ENCODE results near the gene HBZ. TPM values are rescaled to one million over a fixed set of nuclear protein-coding genes. Genes with fewer than 3 reads are reported as not detected.
"Not testable (repeated sequence)": the region's sequence is repeated elsewhere in the genome, so short reads cannot be mapped to it uniquely, and the experiment has no call there.

Gene HBZ
- total RNA-seq, 1 donor from 2014 or later: 0.95 TPM

GRCh38 chr16:164827-165538, 12.5 kb downstream of the HBZ start:
- no peak for DNase-seq (ENCODE audit: low spot score)

GRCh38 chr16:165539-166374, 13.3 kb downstream of the HBZ start, which contains the start of gene HBM:
HBM (plus strand) TSS chr16:165978; CDS start chr16:165998, 20 bp downstream.
- no peak for DNase-seq (ENCODE audit: low spot score)

- DNase-seq (ENCODE audit: low spot score): no peak
These were observed 14.1 kb downstream of the HBZ start for GRCh38 chr16:166375-167121.

DNA sequence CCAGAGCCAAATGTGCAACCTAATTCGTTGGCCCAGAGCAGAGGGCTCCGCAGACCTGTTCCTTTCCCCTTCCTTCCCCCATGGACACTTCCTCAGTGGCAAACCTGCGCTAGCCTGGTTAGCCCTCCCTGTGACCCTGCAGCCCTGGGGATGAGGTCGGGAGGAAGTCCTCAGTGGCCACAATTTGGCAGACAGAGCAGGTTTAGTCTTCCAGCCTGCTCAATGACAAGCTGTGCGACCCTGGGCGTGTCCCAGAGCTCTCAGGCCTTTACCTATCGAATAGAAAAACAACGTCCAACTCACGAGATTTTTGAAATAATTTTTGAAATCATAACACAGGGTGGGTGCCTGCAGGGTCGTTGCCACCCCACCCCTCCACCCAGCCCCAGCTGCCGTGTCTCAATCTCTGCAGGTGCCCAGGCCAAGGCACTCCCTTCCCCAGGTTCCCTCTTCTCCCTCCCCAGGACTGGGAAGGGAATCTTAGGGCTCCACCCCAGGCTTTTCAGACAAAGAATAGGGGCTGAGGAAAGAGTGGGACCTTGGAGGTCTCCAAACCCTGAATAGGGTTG, 14.8 kb downstream of the HBZ start:
- DNase-seq (ENCODE audit: low spot score): no peak

GRCh38 chr16:168424-168823, 16.0 kb downstream of the HBZ start:
- DNase-seq (ENCODE audit: low spot score): no peak

DNA sequence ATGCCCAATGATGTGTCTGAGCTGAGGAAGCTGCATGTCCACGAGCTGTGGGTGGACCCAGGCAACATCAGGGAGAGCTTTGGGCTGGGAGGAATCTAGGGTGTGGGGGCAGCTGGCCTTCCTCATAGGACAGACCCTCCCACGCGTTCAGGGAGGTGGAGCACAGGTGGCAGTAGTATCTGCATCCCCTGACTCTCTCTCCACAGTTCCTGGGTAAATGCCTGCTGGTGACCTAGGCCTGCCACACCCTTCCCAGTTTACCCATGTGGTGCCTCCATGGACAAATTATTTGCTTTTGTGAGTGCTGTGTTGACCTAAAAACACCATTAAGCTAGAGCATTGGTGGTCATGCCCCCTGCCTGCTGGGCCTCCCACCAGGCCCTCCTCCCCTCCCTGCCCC, 16.6 kb downstream of the HBZ start:
- DNase-seq (ENCODE audit: low spot score): no peak

- DNase-seq (ENCODE audit: low spot score): peak; percentile 15
These were observed 17.7 kb downstream of the HBZ start for GRCh38 chr16:170088-170507.

DNA sequence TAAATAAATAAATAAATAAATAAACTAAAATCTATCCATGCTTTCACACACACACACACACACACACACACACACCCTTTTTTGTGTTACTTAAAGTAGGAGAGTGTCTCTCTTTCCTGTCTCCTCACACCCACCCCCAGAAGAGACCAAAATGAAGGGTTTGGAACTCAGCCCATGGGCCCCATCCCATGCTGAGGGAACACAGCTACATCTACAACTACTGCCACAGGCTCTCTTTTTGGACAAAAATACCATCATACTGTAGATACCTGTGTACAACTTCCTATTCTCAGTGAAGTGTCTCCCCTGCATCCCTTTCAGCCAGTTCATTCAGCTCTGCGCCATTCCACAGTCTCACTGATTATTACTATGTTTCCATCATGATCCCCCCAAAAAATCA, 18.3 kb downstream of the HBZ start:
- no peak for DNase-seq (ENCODE audit: low spot score)

- not testable (repeated sequence) for DNase-seq (ENCODE audit: low spot score)
These were observed 20.0 kb downstream of the HBZ start, which contains the start of gene HBA2 for GRCh38 chr16:172374-172941. HBA2 (plus strand) TSS chr16:172876; CDS start chr16:172913, 37 bp downstream.

GRCh38 chr16:173211-173854, 20.9 kb downstream of the HBZ start:
- DNase-seq (ENCODE audit: low spot score): not testable (repeated sequence)

DNA sequence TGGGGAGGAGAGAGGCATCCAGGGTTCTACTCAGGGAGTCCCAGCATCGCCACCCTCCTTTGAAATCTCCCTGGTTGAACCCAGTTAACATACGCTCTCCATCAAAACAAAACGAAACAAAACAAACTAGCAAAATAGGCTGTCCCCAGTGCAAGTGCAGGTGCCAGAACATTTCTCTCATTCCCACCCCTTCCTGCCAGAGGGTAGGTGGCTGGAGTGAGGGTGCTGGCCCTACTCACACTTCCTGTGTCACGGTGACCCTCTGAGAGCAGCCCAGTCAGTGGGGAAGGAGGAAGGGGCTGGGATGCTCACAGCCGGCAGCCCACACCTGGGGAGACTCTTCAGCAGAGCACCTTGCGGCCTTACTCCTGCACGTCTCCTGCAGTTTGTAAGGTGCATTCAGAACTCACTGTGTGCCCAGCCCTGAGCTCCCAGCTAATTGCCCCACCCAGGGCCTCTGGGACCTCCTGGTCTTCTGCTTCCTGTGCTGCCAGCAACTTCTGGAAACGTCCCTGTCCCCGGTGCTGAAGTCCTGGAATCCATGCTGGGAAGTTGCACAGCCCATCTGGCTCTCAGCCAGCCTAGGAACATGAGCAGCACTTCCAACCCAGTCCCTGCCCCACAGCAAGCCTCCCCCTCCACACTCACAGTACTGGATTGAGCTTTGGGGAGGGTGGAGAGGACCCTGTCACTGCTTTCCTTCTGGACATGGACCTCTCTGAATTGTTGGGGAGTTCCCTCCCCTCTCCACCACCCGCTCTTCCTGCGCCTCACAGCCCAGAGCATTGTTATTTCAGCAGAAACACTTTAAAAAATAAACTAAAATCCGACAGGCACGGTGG, 21.7 kb downstream of the HBZ start:
- DNase-seq (ENCODE audit: low spot score): not testable (repeated sequence)

DNA sequence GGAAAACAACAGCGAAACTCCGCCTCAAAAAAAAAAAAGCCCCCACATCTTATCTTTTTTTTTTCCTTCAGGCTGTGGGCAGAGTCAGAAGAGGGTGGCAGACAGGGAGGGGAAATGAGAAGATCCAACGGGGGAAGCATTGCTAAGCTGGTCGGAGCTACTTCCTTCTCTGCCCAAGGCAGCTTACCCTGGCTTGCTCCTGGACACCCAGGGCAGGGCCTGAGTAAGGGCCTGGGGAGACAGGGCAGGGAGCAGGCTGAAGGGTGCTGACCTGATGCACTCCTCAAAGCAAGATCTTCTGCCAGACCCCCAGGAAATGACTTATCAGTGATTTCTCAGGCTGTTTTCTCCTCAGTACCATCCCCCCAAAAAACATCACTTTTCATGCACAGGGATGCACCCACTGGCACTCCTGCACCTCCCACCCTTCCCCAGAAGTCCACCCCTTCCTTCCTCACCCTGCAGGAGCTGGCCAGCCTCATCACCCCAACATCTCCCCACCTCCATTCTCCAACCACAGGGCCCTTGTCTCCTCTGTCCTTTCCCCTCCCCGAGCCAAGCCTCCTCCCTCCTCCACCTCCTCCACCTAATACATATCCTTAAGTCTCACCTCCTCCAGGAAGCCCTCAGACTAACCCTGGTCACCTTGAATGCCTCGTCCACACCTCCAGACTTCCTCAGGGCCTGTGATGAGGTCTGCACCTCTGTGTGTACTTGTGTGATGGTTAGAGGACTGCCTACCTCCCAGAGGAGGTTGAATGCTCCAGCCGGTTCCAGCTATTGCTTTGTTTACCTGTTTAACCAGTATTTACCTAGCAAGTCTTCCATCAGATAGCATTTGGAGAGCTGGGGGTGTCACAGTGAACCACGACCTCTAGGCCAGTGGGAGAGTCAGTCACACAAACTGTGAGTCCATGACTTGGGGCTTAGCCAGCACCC, 22.8 kb downstream of the HBZ start:
- DNase-seq (ENCODE audit: low spot score): no peak

GRCh38 chr16:176006-176405, 23.6 kb downstream of the HBZ start:
- not testable (repeated sequence) for DNase-seq (ENCODE audit: low spot score)

GRCh38 chr16:176477-177382, 24.3 kb downstream of the HBZ start, which contains the start of gene HBA1:
HBA1 (plus strand) TSS chr16:176680; CDS start chr16:176717, 37 bp downstream.
- DNase-seq (ENCODE audit: low spot score): not testable (repeated sequence)

GRCh38 chr16:177394-177822, 25.0 kb downstream of the HBZ start:
- no peak for DNase-seq (ENCODE audit: low spot score)

- DNase-seq (ENCODE audit: low spot score): no peak
These were observed 25.7 kb downstream of the HBZ start for GRCh38 chr16:177981-178667.

DNA sequence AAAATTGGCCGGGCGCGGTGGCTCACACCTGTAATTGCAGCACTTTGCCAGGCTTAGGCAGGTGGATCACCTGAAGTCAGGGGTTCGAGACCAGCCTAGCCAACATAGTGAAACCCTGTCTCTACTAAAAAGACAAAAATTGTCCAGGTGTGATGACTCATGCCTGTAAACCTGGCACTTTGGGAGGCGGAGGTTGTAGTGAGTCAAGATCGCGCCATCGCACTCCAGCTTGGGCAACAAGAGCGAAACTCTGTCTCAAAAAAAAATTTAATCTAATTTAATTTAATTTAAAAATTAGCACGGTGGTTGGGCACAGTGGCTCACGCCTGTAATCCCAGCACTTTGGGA, 26.2 kb downstream of the HBZ start:
- no peak for DNase-seq (ENCODE audit: low spot score)

Data from mucosa of gallbladder (tissue), 1 donor.